Islet precursor cell (in vitro differentiated cells): Measurements from ENCODE around the gene FRMD5.
A peak's percentile ranks its signal among the peaks of the same experiment; 100 is the strongest.

Experiments
- DNase-seq: peaks from one replicate; pipeline ENCODE4 v3.0.0-alpha.2; 2018

FRMD5 gene

GRCh38 chr15:44159492-44159891, 35.6 kb downstream of the FRMD5 start:
- DNase-seq = no peak

- no peak for DNase-seq
Measured at GRCh38 chr15:44158111-44158510, 37.0 kb downstream of the FRMD5 start.

GRCh38 chr15:44157679-44158078, 37.4 kb downstream of the FRMD5 start:
- DNase-seq = no peak

- no peak for DNase-seq
Measured at GRCh38 chr15:44153352-44153751, 41.7 kb downstream of the FRMD5 start.

GRCh38 chr15:44149224-44149623, 45.8 kb downstream of the FRMD5 start:
- no peak for DNase-seq

GRCh38 chr15:44148580-44148979, 46.5 kb downstream of the FRMD5 start:
- no peak for DNase-seq

DNA sequence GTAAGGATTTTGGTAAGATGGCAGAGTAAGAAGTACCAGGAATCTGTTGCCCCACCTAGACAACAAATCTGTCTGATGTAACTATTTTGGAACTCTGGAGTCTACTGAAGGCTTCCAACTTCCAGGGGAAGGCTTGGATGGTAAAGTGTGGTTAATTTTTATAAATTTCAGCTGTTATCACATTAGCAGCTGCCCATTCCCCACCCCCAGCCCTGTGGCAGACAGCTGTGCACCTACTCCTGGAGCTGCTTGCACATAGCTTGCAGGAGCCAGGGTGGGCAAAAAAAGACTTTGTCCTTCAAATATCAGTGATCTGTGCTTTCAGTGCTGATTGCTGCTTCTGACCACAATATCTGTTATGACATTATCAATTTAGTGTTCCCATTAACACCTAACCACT, 47.4 kb downstream of the FRMD5 start:
- DNase-seq = no peak

- no peak for DNase-seq
Measured at GRCh38 chr15:44145495-44145894, 49.6 kb downstream of the FRMD5 start.

GRCh38 chr15:44144992-44145391, 50.1 kb downstream of the FRMD5 start:
- DNase-seq = no peak

GRCh38 chr15:44144184-44144583, 50.9 kb downstream of the FRMD5 start:
- DNase-seq = no peak

DNA sequence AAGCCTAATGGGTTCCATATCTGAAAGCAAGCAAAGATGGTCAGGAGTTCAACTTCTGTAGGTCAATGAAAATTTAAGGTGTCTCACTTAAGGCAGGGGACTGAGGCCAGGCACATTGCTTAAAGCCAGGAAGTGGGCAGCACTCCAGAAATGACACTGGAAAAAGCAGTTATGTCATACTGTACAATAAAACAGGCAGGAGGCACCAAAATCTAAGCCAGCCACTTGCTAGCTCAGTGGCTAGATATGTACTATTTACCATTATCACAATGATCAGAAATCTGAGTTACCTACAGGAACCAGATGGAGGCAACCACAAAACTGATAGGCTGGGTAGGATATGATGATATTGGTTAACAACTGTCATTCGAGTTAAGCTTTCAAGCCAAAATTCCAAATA, 57.3 kb downstream of the FRMD5 start:
- DNase-seq = no peak

DNA sequence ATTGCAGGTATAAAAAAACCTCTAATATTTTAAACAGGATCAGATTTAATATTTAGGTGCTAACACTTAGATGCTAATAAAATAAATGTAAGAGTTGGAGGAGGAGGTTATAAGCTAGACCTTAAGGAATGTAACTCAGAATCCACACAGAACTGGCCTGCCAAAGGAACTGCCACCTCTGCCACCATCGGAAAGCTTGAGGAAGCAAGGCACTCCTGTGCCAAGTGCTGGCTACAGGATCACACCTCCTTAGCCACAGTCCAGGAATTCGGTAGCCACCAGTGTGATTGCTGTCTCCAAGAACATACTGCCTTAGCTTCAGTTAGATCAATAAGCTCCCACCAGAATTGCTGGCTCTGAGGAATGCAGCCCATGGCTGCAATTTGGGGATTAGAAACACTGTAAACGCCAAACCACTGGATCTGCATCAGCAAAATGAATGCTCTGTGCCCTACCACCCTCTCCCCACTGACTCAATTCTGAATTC, 58.0 kb downstream of the FRMD5 start:
- DNase-seq = peak; percentile 56

- DNase-seq = no peak
Measured at GRCh38 chr15:44132057-44132456, 63.0 kb downstream of the FRMD5 start.

- DNase-seq = no peak
Measured at GRCh38 chr15:44130778-44131177, 64.3 kb downstream of the FRMD5 start.

DNA sequence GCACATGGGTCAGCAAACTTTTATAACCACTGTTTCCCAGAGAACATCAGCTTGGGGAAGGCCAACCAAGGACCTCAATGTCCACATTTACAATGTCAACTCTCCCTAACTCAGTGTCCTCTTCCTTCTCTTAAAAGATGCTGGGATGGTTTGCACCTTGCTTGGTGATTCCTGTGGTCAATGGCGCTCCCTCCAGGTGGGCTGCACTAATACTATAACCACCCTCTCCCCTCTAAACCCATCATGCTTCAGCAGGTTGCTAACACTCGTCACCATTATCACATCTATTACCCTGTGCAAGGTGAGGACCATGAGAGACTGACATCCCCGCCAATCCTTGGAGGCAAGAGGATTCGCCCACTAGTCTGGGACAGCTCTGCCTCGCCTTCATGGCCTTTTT, 65.2 kb downstream of the FRMD5 start:
- DNase-seq = no peak

DNA sequence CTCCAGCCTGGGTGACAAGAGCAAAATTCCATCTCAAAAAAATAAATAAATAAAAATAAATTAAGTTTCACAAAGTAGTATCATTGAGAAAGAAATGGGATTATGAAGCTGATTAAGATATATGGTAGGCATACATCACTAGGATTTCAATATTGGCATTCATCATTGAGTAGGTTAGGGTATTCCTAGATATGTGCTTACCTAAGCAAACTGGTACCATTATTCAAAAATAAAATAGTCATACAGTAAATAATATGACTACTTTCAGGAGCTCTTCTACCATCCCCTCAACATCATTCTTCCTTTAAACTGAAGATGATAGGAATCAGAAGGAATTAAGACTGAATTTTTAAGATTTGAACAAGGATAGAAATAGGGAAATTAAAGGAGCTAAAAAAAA, 66.6 kb downstream of the FRMD5 start:
- no peak for DNase-seq

- no peak for DNase-seq
Measured at GRCh38 chr15:44125879-44126278, 69.2 kb downstream of the FRMD5 start.

- DNase-seq = peak; percentile 65
Measured at GRCh38 chr15:44102675-44103254, 92.3 kb downstream of the FRMD5 start.

GRCh38 chr15:44101944-44102343, 93.1 kb downstream of the FRMD5 start:
- DNase-seq = peak; percentile 59

DNA sequence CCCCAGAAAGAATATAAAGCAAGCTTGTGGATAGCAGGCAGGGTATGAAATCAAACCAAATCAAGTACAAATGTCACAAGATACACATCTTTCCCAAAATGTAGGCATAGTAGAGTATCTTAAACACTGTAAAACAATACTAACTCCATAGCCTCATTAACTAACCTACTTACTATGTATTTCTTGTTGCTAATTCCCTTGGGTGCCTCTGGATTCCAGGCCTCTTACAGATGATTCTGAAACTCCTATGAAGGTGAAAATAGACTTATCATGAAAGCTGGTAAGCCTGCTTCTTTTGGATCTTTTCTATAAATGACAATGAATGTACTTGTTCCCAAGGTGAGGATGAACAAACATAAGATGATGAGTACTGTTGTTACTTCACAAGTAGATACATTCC, 93.8 kb downstream of the FRMD5 start:
- DNase-seq = no peak

DNA sequence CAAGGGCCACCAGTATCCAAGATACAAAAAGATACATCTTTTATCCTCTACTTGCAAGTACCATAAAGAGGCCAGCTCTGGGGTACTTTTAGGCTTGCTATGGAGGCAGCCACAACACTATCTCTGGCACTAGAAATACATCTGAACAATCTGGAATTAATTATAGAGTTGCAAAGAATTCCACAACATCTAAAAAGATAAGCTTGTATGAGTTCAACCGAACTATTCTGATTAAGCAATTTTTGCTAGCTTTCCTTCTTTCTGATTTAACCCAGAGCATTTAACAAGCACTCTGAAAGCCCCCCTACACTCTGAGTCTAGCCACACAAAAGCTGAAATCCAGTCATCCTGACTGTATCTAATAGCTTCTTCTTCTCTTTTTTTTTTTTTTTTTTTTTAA, 95.4 kb downstream of the FRMD5 start:
- no peak for DNase-seq

GRCh38 chr15:44097552-44097951, 97.5 kb downstream of the FRMD5 start:
- no peak for DNase-seq

DNA sequence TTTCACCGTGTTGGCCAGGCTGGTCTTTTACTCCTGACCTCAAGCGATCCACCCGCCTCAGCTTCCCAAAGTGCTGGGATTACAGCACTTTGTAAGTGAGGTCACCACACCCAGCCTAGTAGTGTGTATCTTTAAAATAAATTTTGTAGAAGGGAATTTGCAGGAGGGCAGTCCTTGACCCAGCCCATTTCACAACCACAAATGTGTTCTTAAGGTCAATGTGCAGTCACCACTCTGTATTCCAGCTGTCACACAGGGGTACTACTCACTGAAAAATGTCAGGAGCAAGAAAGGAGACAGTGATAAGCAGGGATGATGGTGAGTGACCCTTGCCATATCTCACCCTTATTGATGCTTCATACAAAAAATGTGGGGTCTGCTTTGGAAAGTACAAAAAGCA, 98.5 kb downstream of the FRMD5 start:
- DNase-seq = no peak

- DNase-seq = no peak
Measured at GRCh38 chr15:44094781-44095180, 100.3 kb downstream of the FRMD5 start.

- no peak for DNase-seq
Measured at GRCh38 chr15:44093836-44094235, 101.2 kb downstream of the FRMD5 start.

GRCh38 chr15:44092221-44092620, 102.8 kb downstream of the FRMD5 start:
- no peak for DNase-seq
